SW 1271 (cell line): ENCODE data around the gene DCUN1D1.
"Not testable (repeated sequence)": the region's sequence is repeated elsewhere in the genome, so short reads cannot be mapped to it uniquely, and the experiment has no call there.

Experiments
- DNase-seq, 2 experiments: peaks; one replicate each; lab custom pipeline; 2025; lab: John Stamatoyannopoulos, UW

The DCUN1D1 gene

DNA sequence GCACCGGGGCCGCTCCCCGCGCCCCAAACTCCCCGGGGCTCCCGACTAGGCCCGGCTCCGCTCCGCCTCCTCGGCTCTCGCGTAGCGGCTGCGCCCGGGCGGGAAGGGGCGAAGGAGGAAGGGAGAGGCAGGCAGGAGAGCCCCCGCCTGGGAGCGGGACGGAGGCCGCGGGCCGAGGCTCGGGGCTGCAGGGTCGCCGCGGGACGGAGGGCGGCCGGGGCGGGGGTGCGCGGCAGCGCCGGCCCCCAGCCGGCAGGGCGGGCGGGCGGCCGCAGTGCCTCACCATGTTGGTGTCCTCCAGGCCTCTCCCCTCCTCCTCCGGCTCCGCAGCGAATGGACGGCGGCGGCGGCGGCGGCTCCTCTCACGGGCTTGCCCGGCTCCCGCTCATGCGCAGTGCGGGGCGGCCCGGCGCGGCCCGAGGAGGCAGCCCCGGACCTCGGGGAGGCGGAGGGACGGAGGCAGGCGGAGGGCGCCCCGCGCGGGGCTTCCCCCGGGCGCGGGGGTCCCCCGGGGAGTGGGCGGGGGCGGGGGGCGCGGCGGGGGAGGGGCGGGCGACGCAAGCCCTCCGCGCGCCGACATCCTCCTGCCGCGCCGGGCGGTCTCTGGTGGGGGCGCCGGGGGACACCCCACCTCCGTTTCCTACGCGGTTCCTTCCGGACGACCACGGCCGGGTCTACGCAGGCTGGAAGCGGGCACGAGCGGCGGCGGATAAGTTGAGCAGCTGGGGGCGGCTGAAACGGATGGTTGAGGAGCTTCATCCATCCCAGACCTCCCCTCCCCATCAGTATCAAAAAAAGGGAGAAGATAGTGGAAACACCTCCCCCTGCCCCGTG is at the start of gene DCUN1D1:
Gene DCUN1D1 (minus strand): TSS at position 335 of the 834 bp plus-strand sequence. CDS start 49 bp downstream, at position 286.
- peak; percentile 36 to 64 for DNase-seq

DNA sequence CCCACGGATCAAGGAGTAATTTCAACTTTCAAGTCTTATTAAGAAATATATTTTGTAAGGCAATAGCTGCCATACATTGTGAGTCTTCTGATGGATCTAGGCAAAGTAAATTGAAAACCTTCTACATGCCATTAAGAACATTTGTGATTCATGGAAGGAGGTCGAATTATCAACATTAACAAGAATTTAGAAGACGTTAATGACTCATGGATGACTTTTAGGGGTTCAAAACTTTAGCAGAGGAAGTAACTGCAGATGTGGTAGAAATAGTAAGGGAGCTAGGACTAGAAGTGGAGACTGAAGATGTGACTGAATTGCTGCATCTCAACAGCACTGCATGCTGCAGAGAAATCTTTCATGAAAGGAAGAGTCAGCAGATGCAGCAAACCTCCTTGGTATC is 48.1 kb upstream of the DCUN1D1 start:
- no peak for DNase-seq

DNA sequence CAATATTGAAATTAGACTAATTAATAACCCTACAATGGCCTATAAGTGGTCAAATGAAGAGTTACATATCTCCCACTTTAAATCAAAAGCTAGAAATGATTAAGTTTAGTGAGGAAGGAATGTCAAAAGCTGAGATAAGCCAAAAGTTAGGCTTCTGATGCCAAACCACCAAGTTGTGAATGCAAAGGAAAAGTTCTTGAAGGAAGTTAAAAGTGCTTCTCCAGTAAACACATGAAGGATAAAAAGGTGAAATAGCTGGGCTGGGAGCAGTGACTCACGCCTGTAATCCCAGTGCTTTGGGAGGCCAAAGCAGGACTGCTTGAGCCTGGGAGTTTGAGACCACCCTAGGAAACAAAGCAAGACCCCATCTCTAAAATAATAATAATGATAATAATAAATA is 46.9 kb upstream of the DCUN1D1 start:
- no peak for DNase-seq

DNA sequence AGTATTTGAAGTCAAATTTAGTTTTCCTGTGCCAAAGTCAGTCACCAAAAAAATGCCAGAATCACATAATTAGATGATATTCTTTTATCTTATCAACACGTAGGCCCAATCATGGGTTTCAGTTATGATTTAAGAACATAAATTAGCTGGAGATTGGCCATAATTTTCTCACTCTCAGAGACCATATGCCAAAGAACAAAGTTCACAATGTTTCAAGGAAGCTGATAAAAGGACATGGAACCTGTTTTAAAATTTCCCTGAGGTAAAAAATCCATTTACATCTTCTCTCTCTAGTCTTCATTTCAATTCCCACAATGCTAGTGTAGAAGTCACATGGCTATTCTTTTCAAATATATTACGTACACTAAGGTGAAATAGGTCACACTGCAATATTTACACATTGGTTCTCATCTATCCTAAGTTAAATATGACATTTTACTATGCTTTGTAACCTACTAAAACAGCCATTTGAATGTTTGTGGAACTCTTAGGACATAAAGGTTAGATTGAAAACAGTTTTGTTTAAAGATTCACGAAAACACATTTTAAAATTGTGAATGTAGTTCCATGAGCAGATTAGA is 42.7 kb upstream of the DCUN1D1 start:
- no peak for DNase-seq

DNA sequence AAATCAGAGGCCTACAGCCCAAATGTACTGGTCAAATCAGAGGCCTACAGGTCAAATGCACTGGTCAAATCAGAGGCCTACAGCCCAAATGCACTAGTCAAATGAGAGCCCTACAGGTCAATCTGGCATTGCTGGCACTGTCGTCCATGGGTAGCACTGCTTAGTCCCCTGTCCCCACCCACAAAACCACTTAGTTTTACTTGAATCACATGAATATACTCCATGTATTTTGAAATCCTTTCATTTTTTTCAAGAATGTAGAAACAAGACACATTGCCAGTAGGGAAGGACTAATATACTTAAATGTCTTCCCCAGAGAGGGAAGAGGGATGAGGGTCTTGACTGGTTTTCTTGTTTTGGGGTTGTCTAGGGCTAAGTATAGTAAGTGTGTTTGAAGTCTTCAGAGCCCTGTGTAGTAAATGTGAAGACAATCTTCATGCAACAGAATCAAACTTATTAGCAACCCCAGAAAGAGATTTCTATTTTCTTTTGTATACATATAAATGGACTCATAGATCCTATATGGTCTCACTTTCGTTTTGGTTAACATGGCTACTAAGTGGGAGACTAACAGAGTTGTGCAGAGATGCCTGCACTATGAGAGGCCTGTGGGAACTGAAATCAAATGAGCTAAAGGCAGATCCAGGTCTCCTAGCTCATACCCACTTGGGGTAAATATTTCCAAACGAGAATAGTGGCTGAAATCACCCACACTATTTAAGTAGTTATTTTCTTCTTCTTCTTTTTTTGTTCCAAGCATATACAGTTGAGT is 38.3 kb upstream of the DCUN1D1 start:
- no peak for DNase-seq

DNA sequence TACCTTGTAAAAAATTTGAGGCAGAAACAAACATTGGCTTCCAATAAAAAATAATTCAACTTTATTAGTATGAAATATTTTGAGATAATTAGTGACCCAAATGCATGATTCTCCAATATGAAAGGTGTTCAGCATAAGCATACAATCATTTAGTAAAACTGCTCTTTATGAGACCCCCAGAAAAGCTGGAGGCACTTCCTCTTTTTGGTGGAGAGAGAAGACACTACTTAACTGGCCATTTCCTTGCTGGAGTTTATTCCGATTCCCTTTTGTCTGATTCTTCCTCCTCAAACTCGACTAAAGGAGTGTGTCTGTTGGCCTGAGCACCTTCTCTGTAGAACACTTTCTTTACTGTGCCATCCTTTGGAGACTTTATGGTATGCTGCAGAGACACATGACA is 34.8 kb upstream of the DCUN1D1 start:
- no peak for DNase-seq

DNA sequence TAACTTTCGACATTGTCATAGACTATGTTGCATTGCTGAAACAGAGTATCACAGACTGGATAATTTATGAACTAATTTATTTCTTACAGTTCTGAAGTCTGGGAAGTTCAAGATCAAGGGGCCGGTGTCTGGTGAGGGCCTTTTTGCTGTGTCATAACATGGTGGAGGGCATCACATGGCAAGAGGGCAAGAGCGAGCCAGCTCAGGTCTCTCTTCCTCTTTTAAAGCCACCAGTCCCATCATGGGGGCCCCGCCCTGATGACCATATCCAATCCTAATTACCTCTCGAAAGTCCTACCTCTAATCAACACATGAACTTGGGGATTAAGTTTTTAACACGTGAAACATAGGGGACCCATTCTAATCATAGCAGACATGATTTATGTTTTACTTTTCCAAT is 33.5 kb upstream of the DCUN1D1 start:
- no peak for DNase-seq

DNA sequence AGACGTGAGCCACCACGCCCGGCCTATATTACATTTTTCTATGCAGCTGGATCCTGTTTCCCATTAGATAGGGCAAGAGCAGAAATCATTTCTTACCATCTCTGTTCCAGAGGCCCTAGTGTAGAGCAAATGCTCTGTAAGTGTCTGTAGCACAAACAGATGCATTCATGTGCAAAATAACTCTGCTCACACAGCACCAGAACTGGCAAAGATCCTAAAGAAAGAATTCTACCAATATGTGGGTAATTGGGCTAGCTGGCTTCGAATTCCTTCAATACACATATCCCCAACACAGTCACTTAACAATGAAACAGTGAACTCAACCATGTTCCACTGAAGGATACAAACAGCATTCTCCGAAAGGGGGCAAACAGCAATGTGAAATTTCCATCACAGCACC is 32.7 kb upstream of the DCUN1D1 start:
- DNase-seq: no peak

DNA sequence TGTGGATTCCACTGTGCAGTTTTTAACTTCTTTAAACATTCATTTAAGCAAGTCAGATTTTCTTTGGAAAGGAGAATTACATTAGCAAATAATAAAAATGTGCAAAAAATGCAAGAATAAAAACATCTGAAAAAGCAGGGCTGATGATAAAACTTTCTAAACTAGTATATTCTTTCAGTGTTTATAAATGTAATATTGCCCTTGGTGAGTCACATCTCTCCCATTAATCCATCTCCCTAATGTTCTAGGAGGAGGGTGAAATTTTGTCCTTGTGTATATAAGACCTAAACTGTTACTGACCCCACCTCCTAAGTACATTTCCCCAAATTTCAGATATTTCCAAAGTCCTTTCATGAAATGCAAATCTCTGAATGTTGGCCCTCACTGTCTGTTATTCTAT is 28.5 kb upstream of the DCUN1D1 start:
- DNase-seq: no peak

DNA sequence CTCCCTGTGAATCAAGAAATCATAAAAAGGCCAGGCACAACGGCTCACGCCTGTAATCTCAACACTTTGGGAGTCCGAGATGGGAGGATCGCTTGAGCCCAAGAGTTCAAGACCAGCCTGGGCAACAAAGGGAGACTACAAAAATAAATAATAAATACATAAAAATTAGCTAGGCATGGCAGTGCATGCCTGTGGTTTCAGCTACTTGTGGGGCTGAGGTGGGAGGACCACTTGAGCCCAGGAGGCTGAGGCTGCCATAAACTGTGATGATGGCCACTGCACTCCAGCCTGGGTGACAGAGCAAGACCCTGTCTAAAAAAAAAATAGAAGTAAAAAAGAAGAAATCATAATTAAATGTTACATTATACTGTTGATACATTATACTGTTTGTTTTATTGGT is 28.0 kb upstream of the DCUN1D1 start:
- DNase-seq: no peak

DNA sequence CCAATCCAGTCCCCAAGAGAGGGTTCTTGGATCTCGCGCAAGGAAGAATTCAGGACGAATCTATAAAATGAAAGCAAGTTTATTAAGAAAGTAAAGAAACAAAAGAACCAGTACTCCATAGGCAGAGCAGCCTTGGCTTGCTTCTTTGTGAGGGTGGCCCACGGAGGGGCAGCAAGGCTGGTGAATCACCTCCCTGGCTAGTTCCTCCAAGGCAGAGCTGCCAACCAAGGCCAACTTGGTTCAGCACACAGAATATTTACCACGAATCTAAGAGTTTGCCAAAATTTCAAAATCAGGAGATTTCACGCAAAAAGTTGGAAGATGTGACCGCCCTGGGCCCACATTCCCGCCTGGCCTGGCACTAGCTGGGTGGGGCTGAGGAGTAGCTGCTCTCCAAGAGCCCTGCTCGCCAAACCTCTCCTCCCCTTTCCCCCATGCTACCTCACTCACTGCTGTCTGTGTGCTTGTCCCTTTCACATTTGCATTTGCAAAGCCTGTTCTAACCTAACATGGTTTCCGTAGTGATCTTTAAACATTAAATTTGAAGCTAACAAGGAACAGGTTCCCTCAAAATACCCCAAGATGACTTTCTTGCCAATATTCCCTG is 26.2 kb upstream of the DCUN1D1 start:
- no peak for DNase-seq

DNA sequence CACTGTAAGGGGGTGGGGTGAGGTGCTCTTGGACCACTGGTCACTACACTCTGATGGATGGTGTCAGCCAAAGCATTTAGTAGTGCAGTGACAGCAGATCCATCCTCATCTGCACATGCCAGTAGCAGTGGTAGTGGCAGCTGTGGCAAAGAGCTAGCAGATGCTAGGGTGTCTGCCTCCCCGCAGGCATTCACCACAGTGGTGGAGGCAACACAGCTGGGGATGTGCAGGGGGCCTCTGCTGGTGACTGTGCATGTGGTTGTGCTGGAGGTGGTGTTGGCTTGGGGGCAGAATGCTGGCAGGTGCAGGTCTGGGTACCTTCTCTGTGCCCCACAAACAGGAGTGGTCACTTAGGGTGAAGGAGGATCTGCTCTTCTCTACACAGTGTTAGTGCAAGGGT is 19.4 kb upstream of the DCUN1D1 start:
- DNase-seq: no peak

DNA sequence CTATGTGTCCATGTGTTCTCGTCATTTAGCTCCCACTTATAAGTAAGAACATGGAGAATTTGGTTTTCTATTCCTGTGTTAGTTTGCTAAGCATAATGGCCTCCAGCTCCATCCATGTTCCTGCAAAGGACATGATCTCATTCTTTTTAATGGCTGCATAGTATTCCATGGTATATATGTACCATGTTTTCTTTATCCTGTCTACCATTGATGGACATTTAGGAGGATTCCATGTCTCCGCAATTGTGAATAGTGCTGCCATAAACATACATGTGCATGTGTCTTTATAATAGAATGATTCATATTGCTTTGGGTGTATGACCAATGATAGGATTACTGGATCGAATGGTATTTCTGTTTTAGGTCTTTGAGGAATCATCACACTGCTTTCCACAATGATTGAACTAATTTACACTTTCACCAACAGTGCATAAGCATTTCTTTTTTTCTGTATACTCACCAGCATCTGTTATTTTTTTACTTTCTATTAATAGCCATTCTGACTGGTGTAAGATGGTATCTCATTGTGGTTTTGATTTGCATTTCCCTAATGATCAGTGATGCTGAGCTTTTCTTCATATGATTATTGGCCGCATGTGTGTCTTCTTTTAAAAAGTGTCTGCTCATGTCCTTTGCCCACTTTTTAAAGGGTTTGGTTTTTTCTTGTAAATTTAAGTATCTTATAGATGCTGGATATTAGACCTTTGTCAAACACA is 13.3 kb upstream of the DCUN1D1 start:
- DNase-seq: not testable (repeated sequence)

DNA sequence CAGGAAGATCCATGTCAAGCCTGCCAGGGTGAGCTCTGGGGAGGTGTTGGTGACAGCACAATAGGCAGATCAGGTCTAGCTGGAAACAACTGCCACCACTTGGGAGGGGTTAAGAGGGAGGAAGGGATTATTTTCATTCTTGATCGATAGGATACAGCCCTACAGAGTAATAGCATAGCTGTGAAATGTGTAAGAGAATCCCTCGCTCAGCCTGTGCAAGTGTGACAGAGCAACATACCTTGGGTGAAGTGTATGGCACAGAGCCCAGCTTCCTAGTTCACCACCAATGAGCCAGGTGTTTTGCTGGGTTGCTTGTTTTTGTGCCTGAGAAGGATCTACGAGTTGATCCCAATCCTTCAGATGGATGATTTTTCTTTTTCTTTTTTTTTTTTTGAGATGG is 9.2 kb upstream of the DCUN1D1 start:
- no peak for DNase-seq

DNA sequence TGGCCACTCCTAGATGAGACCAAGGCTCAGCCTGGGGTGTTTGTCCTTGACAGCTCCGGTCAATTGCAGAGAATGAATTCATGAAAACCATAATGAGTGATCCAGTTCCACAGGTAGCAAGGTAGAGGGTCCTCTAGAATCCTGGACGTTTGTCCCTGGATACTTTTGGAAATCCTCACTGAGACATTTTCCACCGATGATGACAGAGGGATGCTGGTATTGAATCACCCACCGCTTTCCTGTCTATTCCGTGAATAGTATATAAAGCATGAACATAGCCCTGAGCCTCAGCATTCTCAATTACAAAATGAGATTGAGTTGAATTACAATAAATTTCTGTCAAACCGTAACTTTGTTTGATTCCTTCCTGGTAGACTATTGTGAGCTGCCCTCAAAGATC is 5.7 kb upstream of the DCUN1D1 start:
- DNase-seq: no peak

DNA sequence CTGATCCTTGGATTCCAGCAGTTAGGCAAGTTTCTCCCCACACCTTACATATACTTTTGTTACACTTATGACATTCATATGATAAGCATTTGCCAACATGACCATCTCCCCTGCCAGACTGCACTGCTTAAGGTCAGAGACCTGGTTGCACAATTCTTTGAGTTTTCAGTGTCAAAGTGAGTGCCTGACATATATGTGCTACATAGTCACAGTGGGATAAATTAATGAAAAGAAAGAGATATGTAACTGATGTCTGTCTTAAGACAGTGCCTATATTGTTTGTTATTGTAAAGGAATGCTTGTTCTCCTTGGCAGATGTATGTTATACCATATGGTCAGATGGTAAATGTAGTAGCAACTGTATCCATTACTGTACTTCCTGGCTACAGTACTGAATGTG is 3.5 kb upstream of the DCUN1D1 start:
- no peak for DNase-seq

DNA sequence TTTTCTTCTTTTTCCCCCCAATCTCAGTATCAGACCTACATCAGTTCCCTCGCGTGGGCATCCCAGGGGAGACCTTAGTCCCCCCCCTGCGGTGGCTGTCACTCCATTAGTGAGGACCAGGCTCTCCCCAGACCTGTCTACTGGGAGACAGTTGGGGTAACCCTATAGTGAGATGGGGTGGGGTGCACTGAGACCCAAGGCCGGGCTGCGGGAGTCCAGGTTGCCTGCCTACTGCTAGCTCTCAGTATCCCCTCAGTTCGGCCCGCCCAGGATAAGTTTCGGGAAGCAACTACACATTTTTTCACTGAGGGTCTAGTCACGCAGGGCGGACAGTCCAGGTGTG is 671 bp upstream of the DCUN1D1 start:
- no peak for DNase-seq

DNA sequence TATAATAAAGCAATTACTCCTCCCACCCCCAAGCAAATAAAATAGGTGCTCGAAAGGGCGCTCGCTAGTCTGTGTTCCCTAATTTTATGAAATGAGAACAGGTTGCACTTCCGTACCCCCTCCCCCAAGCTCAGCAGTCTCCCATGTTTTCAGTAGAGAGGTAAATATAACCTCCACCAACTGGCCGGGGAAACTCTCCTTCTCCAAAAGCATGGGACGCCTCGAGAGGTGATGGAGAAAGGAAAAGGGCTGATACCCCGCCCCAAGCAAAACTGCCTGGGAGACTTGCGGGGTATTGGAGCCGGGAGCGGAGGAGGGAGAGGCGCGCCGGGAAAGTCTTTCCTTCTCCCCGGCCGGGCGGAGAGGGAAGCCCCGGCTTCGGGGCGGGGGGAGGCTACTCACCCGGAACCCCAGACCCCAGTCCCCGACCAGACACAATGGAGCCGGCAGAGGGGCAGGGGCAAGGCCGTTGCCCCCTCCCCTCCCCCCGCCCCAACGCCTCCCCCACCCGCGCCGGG is 605 bp downstream of the DCUN1D1 start:
- no peak for DNase-seq

DNA sequence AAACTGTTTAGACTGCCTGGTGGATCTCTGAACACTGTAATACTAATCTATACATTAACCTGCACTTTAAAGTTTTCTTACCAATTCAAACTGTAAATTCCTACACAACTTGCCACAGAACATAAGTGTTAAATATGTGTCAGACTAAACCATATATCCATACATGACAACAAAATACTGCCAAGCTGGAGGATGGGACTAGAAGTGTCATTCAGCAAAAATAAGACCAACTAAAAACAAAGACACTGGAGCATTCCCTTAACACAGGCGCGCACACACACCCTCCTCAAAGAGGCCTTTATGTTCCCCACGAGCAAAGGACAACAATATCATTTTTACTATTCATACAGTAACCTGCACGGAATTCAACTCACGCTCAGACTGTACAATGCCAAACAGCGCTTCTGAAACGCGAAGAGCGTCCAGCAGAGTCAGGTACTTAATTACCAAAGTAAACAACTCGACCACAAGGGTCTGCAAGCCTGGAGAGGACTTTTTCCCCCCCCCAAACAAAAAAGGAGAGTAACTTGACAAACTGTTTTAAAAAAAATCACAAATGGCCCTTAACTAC is 1.1 kb downstream of the DCUN1D1 start:
- DNase-seq: no peak

DNA sequence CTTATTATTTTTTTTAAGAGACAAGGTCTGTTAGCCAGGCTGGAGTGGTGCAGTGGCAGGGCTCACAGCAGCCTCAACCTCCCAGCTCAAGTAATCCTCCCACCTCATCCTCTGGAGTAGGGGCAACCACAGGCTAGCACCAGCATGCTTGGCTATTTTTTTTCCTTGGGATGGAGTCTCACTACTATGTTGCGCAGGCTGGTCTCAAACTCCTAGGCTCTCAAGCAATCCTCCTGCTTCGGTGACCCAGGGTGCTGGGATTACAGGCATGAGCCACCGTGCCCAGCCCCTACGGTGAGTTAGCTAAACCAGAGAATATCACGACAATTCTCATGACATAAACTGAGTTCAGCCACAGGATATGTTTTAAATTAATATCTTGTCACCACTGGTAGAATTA is 2.0 kb downstream of the DCUN1D1 start:
- no peak for DNase-seq

DNA sequence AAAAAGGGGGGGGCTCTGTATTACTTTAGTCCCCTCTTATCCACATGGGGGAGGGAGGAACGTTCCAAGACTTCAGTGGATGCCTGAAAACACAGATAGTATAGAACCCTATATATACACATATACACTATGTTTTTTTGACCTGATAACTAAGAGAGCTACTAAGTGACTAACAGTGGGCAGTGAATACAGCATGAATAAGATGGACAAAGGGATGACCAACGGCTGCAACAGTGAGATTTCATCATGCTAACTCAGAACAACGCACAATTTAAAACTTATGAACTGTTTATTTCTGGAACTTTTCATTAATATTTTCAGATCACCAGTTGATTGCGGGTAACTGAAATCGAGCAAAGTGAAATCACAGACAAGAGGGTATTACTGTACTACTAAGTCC is 7.3 kb downstream of the DCUN1D1 start:
- DNase-seq: no peak

DNA sequence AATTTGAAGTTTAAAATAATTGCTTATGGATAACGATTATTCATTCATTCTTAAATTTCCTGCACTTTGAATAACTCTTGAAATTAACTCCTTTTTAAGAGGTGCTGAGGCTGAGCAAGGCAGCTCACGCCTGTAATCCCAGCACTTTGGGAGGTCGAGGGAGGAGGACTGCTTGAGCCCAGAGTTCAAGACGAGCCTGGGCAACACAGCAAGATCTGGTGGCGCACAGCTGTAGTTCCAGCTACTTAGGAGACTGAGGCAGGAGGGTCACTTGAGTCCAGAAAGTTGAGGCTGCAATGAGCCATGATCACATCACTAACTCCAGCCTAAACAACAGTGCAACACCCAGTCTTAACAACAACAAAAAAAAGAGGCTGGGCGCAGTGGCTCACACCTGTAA is 8.0 kb downstream of the DCUN1D1 start:
- DNase-seq: no peak
